ENCODE results near the gene LRIF1. TPM values are rescaled to one million over a fixed set of nuclear protein-coding genes. Genes with fewer than 3 reads are reported as not detected.

LRIF1 gene
- total and polyA plus RNA-seq, 10 of the 15 experiments (the other 5 are each of a cell fraction or from before 2014, with no cell fraction given) = 9.7 to 20.3 (median 15.8) TPM

GRCh38 chr1:110963691-110964454, at the start of gene LRIF1 (continued):
- TF ChIP-seq HDAC2 (IDR thresholded peaks at IDR 0.05) (no peak), TAF1 (IDR thresholded peaks at IDR 0.05; ENCODE audit: borderline replicate concordance, low read depth, low read length) (peak; percentile 90), CHD2 (IDR thresholded peaks at IDR 0.05; ENCODE audit: borderline replicate concordance, low read depth, low read length) (peak; percentile 77; the same call in 1 of the 2 replicates), SRF (IDR thresholded peaks at IDR 0.05; ENCODE audit: low read depth in 2 of 2, low read length in 2 of 2) (no peak), YY1 (IDR thresholded peaks at IDR 0.05; ENCODE audit: low read depth, low read length) (no peak), ZNF217 (IDR thresholded peaks at IDR 0.05) (peak; percentile 46), CHD4 (IDR thresholded peaks at IDR 0.05) (no peak), PAX5 (IDR thresholded peaks at IDR 0.05; ENCODE audit: borderline replicate concordance, low read depth, low read length) (peak; percentile 85; the same call in 1 of the 2 replicates), POLR2A (IDR thresholded peaks at IDR 0.05; ENCODE audit: low read depth, low read length) (peak; percentile 100), NFIC (IDR thresholded peaks at IDR 0.05; ENCODE audit: low read depth, low read length) (peak; percentile 68; the same call in 1 of the 2 replicates), E4F1 (IDR thresholded peaks at IDR 0.05; ENCODE audit: borderline replicate concordance, partially characterized antibody) (peak; percentile 78), EED (IDR thresholded peaks at IDR 0.05; ENCODE audit: low read depth) (no peak), NR2F1 (conservative IDR thresholded peaks at IDR 0.05) (no peak), ZBTB4 (CRISPR knock-in tag; IDR thresholded peaks at IDR 0.05) (no peak), PRDM15 (CRISPR knock-in tag; IDR thresholded peaks at IDR 0.05) (no peak), PKNOX1 (IDR thresholded peaks at IDR 0.05) (peak; percentile 90), ZSCAN29 (IDR thresholded peaks at IDR 0.05) (no peak), ZNF622 (IDR thresholded peaks at IDR 0.05) (no peak), LARP7 (IDR thresholded peaks at IDR 0.05) (no peak; the same call in 1 of the 2 replicates), MTA2 (IDR thresholded peaks at IDR 0.05; ENCODE audit: low read depth) (peak; percentile 86), RBBP5 (conservative IDR thresholded peaks at IDR 0.05) (no peak)

Measured in GM12878 (cell line).